ENCODE data around the gene TMEM134.

DNA sequence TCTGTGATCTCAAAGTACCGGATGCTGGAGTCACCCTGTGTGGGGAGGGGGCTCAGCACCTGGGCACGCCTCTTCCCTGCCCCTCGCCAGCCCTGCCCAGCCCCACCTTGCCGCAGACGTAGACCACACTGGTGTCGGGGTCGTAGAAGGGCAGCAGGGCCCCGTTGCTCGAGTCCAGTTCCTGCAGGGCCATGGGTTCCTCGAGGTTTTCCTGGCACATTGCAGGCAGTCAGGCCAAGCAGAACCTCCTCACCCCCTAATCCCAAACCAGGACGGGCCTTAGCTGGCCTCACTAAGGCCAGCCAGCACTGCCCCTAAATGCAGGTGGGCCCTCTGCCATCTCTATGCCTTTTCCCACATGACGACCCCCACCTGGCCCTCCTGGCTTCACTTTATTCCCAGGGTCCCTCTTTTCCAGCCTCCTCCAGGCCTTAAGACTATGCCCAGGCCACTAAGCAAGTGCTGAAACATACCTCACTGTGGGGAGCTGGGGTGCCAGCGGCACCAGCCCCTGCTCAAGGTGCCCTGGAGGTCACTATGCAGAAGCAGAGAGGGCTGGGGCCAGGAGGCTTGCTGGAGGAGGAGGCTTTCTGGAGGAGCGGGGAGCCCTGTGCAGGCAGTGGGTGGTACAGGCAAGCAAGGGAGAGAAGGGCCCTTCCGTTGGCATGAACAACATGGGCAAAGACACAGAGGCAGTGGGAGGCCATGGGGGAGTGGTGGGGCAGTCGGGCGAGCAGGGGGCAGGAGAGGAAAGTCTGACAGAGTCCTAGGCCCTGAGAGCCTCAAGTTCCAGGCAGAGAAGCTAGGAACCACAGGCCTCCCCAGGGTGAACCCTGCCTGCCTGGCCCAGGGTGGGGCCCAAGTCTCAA is 28.6 kb downstream of the TMEM134 start:
- no peak for TF ChIP-seq POLR2A (IDR thresholded peaks at IDR 0.05)
- TF ChIP-seq, protein P1, sequence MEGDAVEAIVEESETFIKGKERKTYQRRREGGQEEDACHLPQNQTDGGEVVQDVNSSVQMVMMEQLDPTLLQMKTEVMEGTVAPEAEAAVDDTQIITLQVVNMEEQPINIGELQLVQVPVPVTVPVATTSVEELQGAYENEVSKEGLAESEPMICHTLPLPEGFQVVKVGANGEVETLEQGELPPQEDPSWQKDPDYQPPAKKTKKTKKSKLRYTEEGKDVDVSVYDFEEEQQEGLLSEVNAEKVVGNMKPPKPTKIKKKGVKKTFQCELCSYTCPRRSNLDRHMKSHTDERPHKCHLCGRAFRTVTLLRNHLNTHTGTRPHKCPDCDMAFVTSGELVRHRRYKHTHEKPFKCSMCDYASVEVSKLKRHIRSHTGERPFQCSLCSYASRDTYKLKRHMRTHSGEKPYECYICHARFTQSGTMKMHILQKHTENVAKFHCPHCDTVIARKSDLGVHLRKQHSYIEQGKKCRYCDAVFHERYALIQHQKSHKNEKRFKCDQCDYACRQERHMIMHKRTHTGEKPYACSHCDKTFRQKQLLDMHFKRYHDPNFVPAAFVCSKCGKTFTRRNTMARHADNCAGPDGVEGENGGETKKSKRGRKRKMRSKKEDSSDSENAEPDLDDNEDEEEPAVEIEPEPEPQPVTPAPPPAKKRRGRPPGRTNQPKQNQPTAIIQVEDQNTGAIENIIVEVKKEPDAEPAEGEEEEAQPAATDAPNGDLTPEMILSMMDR (IDR thresholded peaks at IDR 0.05), result no peak

All from Peyer's patch (tissue), 4 donors.